Colonic mucosa (tissue), 4 donors: ENCODE data around the gene ITLN2. TPM values are rescaled to one million over a fixed set of nuclear protein-coding genes. Genes with fewer than 3 reads are reported as not detected.
"Not testable (repeated sequence)": the region's sequence is repeated elsewhere in the genome, so short reads cannot be mapped to it uniquely, and the experiment has no call there.

Source experiments
- DNase-seq: peaks from one replicate; pipeline ENCODE4 v3.0.0-alpha.2; 2020
- H3K27ac ChIP-seq: fragments of 200-600 bp; one replicate; pipeline ENCODE4 v1.8.0; 2021
- H3K27me3 ChIP-seq: fragments of 200-600 bp; one replicate; pipeline ENCODE4 v1.8.0; 2021
- H3K36me3 ChIP-seq: fragments of 200-600 bp; one replicate; pipeline ENCODE4 v1.8.0; 2021
- H3K4me1 ChIP-seq: fragments of 200-600 bp; one replicate; pipeline ENCODE4 v1.8.0; 2021; ENCODE audit warnings: mild to moderate bottlenecking
- H3K4me3 ChIP-seq: fragments of 200-600 bp; one replicate; pipeline ENCODE4 v1.8.0; 2021
- H3K9ac ChIP-seq, 2 donors: one replicate each; pipeline ENCODE4 v1.7.0; 2013; ENCODE audit warnings: control low read depth in 2 of 2, low read depth in 2 of 2, low read length in 2 of 2
- H3K9me3 ChIP-seq: fragments of 200-600 bp; one replicate; pipeline ENCODE4 v1.8.0; 2021
- CTCF ChIP-seq: fragments of 200-600 bp; IDR thresholded peaks from one replicate; pipeline ENCODE4 v1.8.0; 2022; ENCODE audit warnings: antibody characterized with exemption, mild to moderate bottlenecking
- intact Hi-C: fragments of 100-400 bp; cut with DNase I; formaldehyde crosslinking; loops from one replicate; pipeline ENCODE4 v1.14.1; 2022
- total RNA-seq, 2 donors: library from RNA; stranded (reverse); fragmentation: NEBNext Ultra II Directional in 1 of 2; extraction: Animal tissue kit (Norgen Biotek cat#: 25700) in 1 of 2; gene quantifications; one replicate each; pipeline ENCODE4 v1.2.1, GENCODE V29; 2021
- donor health status: healthy.
- donor health status: DM: no; HTN: no; CAD: no.
- donor health status: DM: no; HTN: no; CAD: no.

The ITLN2 gene
- total RNA-seq, 2 donors from 2014 or later = not detected

DNA sequence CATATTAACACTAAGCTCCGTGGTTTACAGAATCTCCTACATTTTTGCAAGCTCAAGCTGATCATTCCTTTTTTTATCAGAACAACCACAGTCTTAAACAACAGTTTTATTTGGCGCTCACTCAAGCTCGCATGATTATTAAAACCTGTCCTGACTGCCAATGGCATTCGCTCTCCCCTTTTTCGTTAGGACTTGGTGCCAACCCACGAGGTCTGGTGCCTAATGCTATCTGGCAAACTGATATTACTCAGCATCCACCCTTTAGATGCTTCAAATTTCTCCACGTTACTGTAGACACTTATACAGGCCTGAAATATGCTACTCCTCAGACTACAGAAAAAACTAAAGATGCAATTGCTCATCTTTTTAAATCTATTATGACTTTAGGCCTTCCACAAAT is 46.6 kb downstream of the ITLN2 start:
- Histone ChIP-seq H3K27ac (no peak overlapping the region), H3K9me3 (no peaks in the 10 kb centered on the region), H3K4me3 (no peak overlapping the region), H3K4me1 (no peaks in the 10 kb centered on the region), H3K27me3 (peaks cover 4% of the 10 kb centered on the region), H3K9ac (no peak overlapping the region), H3K36me3 (no peaks in the 10 kb centered on the region)
- intact Hi-C loops = no loop called here
- DNase-seq = no peak
- TF ChIP-seq CTCF = no peak

- no peaks in the 10 kb centered on the region for H3K4me1 ChIP-seq
- no peaks in the 10 kb centered on the region for H3K36me3 ChIP-seq
- H3K9ac ChIP-seq = no peak overlapping the region
- no peak overlapping the region for H3K27ac ChIP-seq
- intact Hi-C loops = no loop called here
- no peaks in the 10 kb centered on the region for H3K9me3 ChIP-seq
- TF ChIP-seq CTCF = no peak
- H3K27me3 ChIP-seq = peaks cover 4% of the 10 kb centered on the region
- DNase-seq = no peak
- H3K4me3 ChIP-seq = no peak overlapping the region
These were observed 49.0 kb downstream of the ITLN2 start for GRCh38 chr1:160905617-160905989.

GRCh38 chr1:160904783-160905616 is 49.6 kb downstream of the ITLN2 start:
- no peak for DNase-seq
- H3K27ac ChIP-seq = no peak overlapping the region
- no peaks in the 10 kb centered on the region for H3K36me3 ChIP-seq
- intact Hi-C loops = no loop called here
- TF ChIP-seq CTCF = no peak
- H3K4me3 ChIP-seq = no peak overlapping the region
- H3K9ac ChIP-seq = no peak overlapping the region
- no peaks in the 10 kb centered on the region for H3K4me1 ChIP-seq
- peaks cover 4% of the 10 kb centered on the region for H3K27me3 ChIP-seq
- no peaks in the 10 kb centered on the region for H3K9me3 ChIP-seq

GRCh38 chr1:160902251-160902650 is 52.4 kb downstream of the ITLN2 start:
- DNase-seq, H3K4me3 ChIP-seq, H3K36me3 ChIP-seq, H3K4me1 ChIP-seq, H3K27ac ChIP-seq, intact Hi-C loops, H3K27me3 ChIP-seq, H3K9me3 ChIP-seq, H3K9ac ChIP-seq: not testable (repeated sequence)

DNA sequence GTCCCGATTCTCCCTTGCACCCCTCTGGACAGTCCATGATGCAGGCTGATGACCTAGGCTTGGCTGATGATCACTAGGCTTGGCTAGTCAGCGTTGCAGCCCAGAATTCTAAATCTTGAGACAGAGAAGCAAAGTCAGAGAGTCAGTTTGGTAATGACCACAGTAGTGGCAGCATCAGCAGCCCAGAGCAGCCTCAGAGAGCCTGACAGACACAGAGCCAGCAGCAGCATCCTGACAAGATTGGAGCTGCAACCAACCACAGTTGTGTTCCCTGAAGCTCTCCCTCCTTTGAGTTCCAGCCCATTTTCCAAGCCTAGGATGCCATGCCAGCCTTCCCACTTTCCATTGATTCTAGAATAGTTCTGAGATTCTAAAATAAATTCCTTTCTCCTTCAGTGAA is 52.8 kb downstream of the ITLN2 start:
- TF ChIP-seq CTCF = no peak
- Histone ChIP-seq H3K9ac (no peak overlapping the region), H3K9me3 (no peaks in the 10 kb centered on the region), H3K36me3 (no peaks in the 10 kb centered on the region), H3K4me1 (no peaks in the 10 kb centered on the region), H3K27me3 (peaks cover 4% of the 10 kb centered on the region), H3K4me3 (no peak overlapping the region), H3K27ac (no peak overlapping the region)
- intact Hi-C loops = no loop called here
- DNase-seq = no peak

DNA sequence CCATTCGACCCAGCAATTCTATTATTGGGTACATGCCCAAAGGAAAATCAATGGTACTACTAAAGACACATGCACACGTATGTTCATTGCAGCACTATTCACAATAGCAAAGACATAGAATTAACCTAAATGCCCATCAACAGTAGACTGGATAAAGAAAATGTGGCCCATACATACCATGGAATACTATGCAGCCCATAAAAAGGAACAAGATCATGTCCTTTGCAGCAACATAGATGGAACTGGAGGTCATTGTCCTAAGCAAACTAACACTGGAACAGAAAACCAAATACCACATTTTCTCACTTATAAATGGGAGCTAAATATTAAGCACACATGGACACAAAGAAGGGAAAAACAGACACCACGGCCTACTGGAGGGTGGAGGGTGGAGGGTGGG is 53.9 kb downstream of the ITLN2 start:
- H3K9me3 ChIP-seq, H3K9ac ChIP-seq, H3K4me1 ChIP-seq, DNase-seq, intact Hi-C loops, H3K4me3 ChIP-seq, H3K27me3 ChIP-seq, H3K36me3 ChIP-seq, H3K27ac ChIP-seq: not testable (repeated sequence)

Other genes with a start within 250 kb of the ITLN2 start
- gene CD48, start 243.0 kb downstream of the ITLN2 start, total RNA-seq = 1 to 10 TPM; 4.9 to 9.2 TPM
- 1 to 10 TPM; 4.9 to 7.0 TPM for gene SLAMF7, start 215.6 kb downstream of the ITLN2 start, total RNA-seq
- gene LY9, start 158.6 kb downstream of the ITLN2 start, total RNA-seq = 1 to 10 TPM; 1.2 to 2.7 TPM
- under 1 TPM; 0.49 to 0.58 TPM for gene CD244, start 91.9 kb downstream of the ITLN2 start, total RNA-seq
- 100 to 1,000 TPM; 164 to 256 TPM for gene ITLN1, start 69.6 kb downstream of the ITLN2 start, total RNA-seq
- 100 to 1,000 TPM; 134 to 179 TPM for gene F11R, start 66.3 kb upstream of the ITLN2 start, total RNA-seq
- 10 to 100 TPM; 74.7 to 87.8 TPM for gene TSTD1, start 84.2 kb upstream of the ITLN2 start, total RNA-seq
- 10 to 100 TPM; 63.6 TPM for gene USF1, start 91.2 kb upstream of the ITLN2 start, total RNA-seq
- 1 to 10 TPM; 3.5 to 5.3 TPM for gene ARHGAP30, start 115.1 kb upstream of the ITLN2 start, total RNA-seq
- 1 to 10 TPM; 4.6 to 7.8 TPM for gene NECTIN4, start 134.7 kb upstream of the ITLN2 start, total RNA-seq
- 10 to 100 TPM in 1 of 2 donors, 1 to 10 TPM in 1; 7.1 to 10.1 TPM for gene KLHDC9, start 143.6 kb upstream of the ITLN2 start, total RNA-seq
- gene PFDN2, start 163.2 kb upstream of the ITLN2 start, total RNA-seq = 10 to 100 TPM; 42.7 to 49.6 TPM
- 10 to 100 TPM; 58.8 to 84.4 TPM for gene NIT1, start 163.3 kb upstream of the ITLN2 start, total RNA-seq
- 10 to 100 TPM; 33.8 to 34.3 TPM for gene DEDD, start 177.9 kb upstream of the ITLN2 start, total RNA-seq
- 100 to 1,000 TPM in 1 of 2 donors, 10 to 100 TPM in 1; 94.2 to 111 TPM for gene UFC1, start 199.2 kb upstream of the ITLN2 start, total RNA-seq
- 10 to 100 TPM; 20.8 to 29.0 TPM for gene USP21, start 204.7 kb upstream of the ITLN2 start, total RNA-seq
- 10 to 100 TPM; 13.4 to 14.3 TPM for gene PPOX, start 211.6 kb upstream of the ITLN2 start, total RNA-seq
- gene B4GALT3, start 222.7 kb upstream of the ITLN2 start, total RNA-seq = 10 to 100 TPM; 30.3 to 34.8 TPM
- 10 to 100 TPM in 1 of 2 donors, under 1 TPM in 1; 0.57 to 14.0 TPM for gene ADAMTS4, start 244.2 kb upstream of the ITLN2 start, total RNA-seq
- gene NDUFS2, start 247.6 kb upstream of the ITLN2 start, total RNA-seq = 100 to 1,000 TPM; 167 to 169 TPM